HG02870 (cell line): Measurements from ENCODE around the gene ZNF217.
"Not testable (repeated sequence)": the region's sequence is repeated elsewhere in the genome, so short reads cannot be mapped to it uniquely, and the experiment has no call there.

Source experiments
- ATAC-seq: cut with Tn5 transposase; IDR thresholded peaks from one replicate; pipeline ENCODE4 v1.9.1; 2021; ENCODE audit warnings: mild to moderate bottlenecking, moderate library complexity; ENCODE audit not compliant: unreplicated experiment

ZNF217 gene

GRCh38 chr20:53622247-53623133, 28.9 kb upstream of the ZNF217 start:
- ATAC-seq = no peak

GRCh38 chr20:53621482-53622246, 28.0 kb upstream of the ZNF217 start:
- ATAC-seq = no peak

- ATAC-seq = not testable (repeated sequence)
Measured at GRCh38 chr20:53618490-53619000, 24.9 kb upstream of the ZNF217 start.

- ATAC-seq = no peak
Measured at GRCh38 chr20:53617791-53618489, 24.3 kb upstream of the ZNF217 start.

GRCh38 chr20:53616489-53616888, 22.9 kb upstream of the ZNF217 start:
- not testable (repeated sequence) for ATAC-seq

GRCh38 chr20:53613748-53614147, 20.1 kb upstream of the ZNF217 start:
- no peak for ATAC-seq

GRCh38 chr20:53612289-53612688, 18.6 kb upstream of the ZNF217 start:
- ATAC-seq = not testable (repeated sequence)

- ATAC-seq = no peak
Measured at GRCh38 chr20:53611449-53611894, 17.8 kb upstream of the ZNF217 start.

GRCh38 chr20:53609491-53610445, 16.1 kb upstream of the ZNF217 start:
- no peak for ATAC-seq

- ATAC-seq = no peak
Measured at GRCh38 chr20:53608456-53609452, 15.1 kb upstream of the ZNF217 start.

GRCh38 chr20:53608071-53608455, 14.4 kb upstream of the ZNF217 start:
- ATAC-seq = no peak

GRCh38 chr20:53606364-53606985, 12.8 kb upstream of the ZNF217 start:
- no peak for ATAC-seq

GRCh38 chr20:53605401-53605800, 11.8 kb upstream of the ZNF217 start:
- ATAC-seq = not testable (repeated sequence)

- ATAC-seq = not testable (repeated sequence)
Measured at GRCh38 chr20:53604846-53605245, 11.2 kb upstream of the ZNF217 start.

- no peak for ATAC-seq
Measured at GRCh38 chr20:53602661-53603060, 9.0 kb upstream of the ZNF217 start.

GRCh38 chr20:53599910-53600632, 6.4 kb upstream of the ZNF217 start:
- ATAC-seq = no peak

- no peak for ATAC-seq
Measured at GRCh38 chr20:53599378-53599777, 5.7 kb upstream of the ZNF217 start.

GRCh38 chr20:53599044-53599362, 5.4 kb upstream of the ZNF217 start:
- ATAC-seq = no peak
